ENCODE data around the gene GATD1. TPM values are rescaled to one million over a fixed set of nuclear protein-coding genes. Genes with fewer than 3 reads are reported as not detected.

The GATD1 gene
- polyA plus RNA-seq, 2 donors: 23.1 to 49.2 TPM

DNA sequence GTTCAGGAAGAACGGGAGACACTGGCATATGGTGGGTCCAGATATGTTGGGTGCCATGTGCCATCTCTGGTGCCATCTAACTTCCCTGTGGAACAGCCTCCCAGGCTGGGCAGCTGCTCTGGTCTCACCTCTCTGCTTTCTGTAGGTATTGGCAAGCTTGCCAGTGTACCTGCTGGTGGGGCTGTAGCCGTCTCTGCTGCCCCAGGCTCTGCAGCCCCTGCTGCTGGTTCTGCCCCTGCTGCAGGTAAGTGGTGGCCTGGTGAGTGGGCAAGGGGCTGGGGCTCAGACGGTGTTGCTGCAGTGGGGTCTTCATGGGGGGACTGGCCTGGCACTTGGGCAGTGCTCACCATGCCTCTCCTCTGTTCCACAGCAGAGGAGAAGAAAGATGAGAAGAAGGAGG, 35.1 kb upstream of the GATD1 start:
- no peaks in the 10 kb centered on the region for H3K27me3 ChIP-seq (ENCODE audit: control insufficient read depth in 1 of 2, insufficient read depth in 2 of 2, low read length in 2 of 2)

DNA sequence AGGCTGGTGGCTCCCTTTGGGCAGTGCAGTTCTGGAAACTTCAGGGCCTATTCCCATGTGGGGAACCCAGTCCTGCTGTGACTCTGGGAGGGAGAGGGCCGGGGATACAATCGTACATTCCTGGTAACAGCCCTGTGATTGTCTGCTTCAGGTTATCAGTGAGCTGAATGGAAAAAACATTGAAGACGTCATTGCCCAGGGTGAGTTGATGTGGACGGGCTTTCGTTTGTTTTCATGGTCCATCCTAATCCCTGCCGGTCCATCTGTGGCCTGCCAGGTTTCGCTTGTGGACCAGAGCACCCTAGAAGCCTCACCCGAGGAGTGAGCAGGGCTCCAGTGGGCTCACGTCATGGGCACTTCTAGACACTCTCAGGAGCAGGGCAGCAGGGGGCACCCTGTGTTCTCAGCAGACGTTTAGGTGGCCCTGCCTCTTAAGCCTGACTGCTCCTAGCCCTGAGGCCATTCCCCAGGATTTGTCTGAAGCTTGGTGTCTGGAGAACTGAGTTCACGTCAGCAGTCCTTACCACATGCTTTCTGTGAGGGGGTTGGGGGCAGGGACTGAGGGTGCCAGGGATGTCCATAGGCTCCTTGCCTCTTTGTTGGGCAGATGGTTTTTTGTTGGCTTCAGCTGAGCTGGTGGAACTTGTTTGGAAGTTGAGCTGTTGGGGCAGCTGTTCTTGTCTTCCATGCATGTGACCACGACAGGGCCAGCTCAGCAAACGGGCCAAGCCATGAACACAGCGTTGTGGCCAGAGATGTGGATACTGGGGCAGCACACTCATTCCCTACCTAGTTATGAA, 34.4 kb upstream of the GATD1 start:
- Histone ChIP-seq H3K4me3 (ENCODE audit: low read depth in 1 of 2, low read length in 2 of 2) (peak overlapping the region in 1 of 2 donors; percentile 97), H3K27me3 (ENCODE audit: control insufficient read depth in 1 of 2, insufficient read depth in 2 of 2, low read length in 2 of 2) (no peaks in the 10 kb centered on the region)
- WGBS, 2 donors: 64 to 66% methylated on average over 14 of the region's 14 CpGs

More for the DNA sequence above, 35.1 kb upstream of the GATD1 start:
- Histone ChIP-seq H3K4me3 (ENCODE audit: low read depth in 1 of 2, low read length in 2 of 2) (no peak overlapping the region), H3K9me3 (ENCODE audit: control insufficient read depth in 2 of 2, insufficient read depth in 1 of 2, low read depth in 1 of 2, low read length in 1 of 2) (no peaks in the 10 kb centered on the region), H3K36me3 (ENCODE audit: control insufficient read depth in 2 of 2, insufficient read depth in 2 of 2, low read length in 1 of 2) (peaks cover 9 to 25% of the 10 kb centered on the region in 2 donors), H3K27ac (ENCODE audit: low read depth in 2 of 2, low read length in 1 of 2) (peak overlapping the region in 1 of 2 donors; percentile 13), H3K4me1 (ENCODE audit: control insufficient read depth in 2 of 2, insufficient read depth in 2 of 2, low read length in 1 of 2) (peaks cover 0 to 8% of the 10 kb centered on the region in 2 donors)
- 83 to 88% methylated on average over 3 of the region's 3 CpGs for WGBS, 2 donors

DNA sequence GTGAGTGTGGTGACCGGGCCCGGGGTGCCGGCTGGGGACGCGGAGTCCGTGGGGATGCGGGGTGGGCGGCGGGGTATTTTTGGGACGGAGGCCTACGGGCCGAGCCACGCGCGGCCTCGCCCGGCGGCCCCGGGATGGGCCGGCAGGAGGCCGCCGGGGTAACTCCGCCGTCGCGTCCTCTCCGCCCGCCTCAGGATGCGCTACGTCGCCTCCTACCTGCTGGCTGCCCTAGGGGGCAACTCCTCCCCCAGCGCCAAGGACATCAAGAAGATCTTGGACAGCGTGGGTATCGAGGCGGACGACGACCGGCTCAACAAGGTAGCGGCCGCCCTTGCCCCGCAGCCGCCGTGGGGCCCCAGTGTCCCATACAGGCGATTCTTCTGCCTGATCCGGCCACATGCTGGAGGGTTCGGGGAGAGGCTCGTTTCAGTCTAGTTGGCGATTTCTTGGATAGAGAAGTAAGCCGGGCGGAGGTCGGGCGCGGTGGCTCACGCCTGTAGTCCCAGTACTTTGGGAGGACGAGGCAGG, 32.8 kb upstream of the GATD1 start:
- H3K4me1 ChIP-seq (ENCODE audit: control insufficient read depth in 2 of 2, insufficient read depth in 2 of 2, low read length in 1 of 2): peaks cover 0 to 11% of the 10 kb centered on the region in 2 donors
- peak overlapping the region; percentile 81 to 92 for H3K27ac ChIP-seq (ENCODE audit: low read depth in 2 of 2, low read length in 1 of 2)
- WGBS, 2 donors: 0 to 1% methylated on average over 36 to 55 of the region's 55 CpGs
- H3K36me3 ChIP-seq (ENCODE audit: control insufficient read depth in 2 of 2, insufficient read depth in 2 of 2, low read length in 1 of 2): peaks cover 9 to 25% of the 10 kb centered on the region in 2 donors
- no peaks in the 10 kb centered on the region for H3K9me3 ChIP-seq (ENCODE audit: control insufficient read depth in 2 of 2, insufficient read depth in 1 of 2, low read depth in 1 of 2, low read length in 1 of 2)
- H3K4me3 ChIP-seq (ENCODE audit: low read depth in 1 of 2, low read length in 2 of 2): peak overlapping the region; percentile 87 to 97
- H3K27me3 ChIP-seq (ENCODE audit: control insufficient read depth in 1 of 2, insufficient read depth in 2 of 2, low read length in 2 of 2): no peaks in the 10 kb centered on the region

More for the DNA sequence above, 34.4 kb upstream of the GATD1 start:
- H3K36me3 ChIP-seq (ENCODE audit: control insufficient read depth in 2 of 2, insufficient read depth in 2 of 2, low read length in 1 of 2): peaks cover 9 to 25% of the 10 kb centered on the region in 2 donors
- peak overlapping the region in 1 of 2 donors; percentile 13 for H3K27ac ChIP-seq (ENCODE audit: low read depth in 2 of 2, low read length in 1 of 2)
- peaks cover 0 to 8% of the 10 kb centered on the region in 2 donors for H3K4me1 ChIP-seq (ENCODE audit: control insufficient read depth in 2 of 2, insufficient read depth in 2 of 2, low read length in 1 of 2)
- no peaks in the 10 kb centered on the region for H3K9me3 ChIP-seq (ENCODE audit: control insufficient read depth in 2 of 2, insufficient read depth in 1 of 2, low read depth in 1 of 2, low read length in 1 of 2)

DNA sequence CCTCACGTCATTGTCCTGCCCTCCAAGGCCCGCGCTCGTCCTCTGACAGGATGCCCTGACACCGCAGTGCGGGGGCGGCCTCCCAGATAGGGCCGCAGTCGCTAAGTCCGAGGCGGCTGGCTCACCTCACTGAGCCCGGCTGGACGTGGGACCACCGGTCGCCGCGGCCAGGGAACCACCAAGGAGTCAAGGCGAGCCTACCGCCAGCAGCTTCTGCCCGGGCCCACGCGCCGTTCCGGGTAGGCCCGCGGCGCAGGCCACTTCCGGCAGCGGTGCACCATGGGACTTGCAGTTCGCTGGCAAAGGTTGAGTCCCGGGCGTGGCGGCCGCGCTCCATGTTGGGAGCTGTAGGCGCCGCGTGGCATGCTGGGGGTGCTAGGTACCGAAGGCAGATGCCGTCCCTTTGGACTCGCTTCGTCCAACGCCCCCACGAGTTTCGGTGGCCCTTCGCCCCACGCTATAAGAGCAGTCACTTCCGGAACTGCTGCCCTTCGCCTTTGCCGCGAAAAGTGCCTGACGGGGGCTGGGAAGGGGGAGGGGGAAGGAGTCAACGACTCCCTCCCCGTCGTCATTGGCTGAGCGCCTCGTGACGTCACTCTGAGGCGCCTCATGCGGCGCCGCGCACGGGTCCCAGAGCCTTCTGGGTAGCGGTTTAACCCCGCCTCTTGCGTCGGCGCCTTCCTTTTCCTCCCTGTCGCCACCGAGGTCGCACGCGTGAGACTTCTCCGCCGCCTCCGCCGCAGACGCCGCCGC, 32.2 kb upstream of the GATD1 start, which contains the start of gene RPLP2:
RPLP2 (plus strand) TSS at position 681 of the 753 bp plus-strand sequence. CDS start 268 bp downstream, outside the sequence.
- H3K9me3 ChIP-seq (ENCODE audit: control insufficient read depth in 2 of 2, insufficient read depth in 1 of 2, low read depth in 1 of 2, low read length in 1 of 2): no peaks in the 10 kb centered on the region
- peaks cover 9 to 25% of the 10 kb centered on the region in 2 donors for H3K36me3 ChIP-seq (ENCODE audit: control insufficient read depth in 2 of 2, insufficient read depth in 2 of 2, low read length in 1 of 2)
- H3K4me1 ChIP-seq (ENCODE audit: control insufficient read depth in 2 of 2, insufficient read depth in 2 of 2, low read length in 1 of 2): peaks cover 0 to 14% of the 10 kb centered on the region in 2 donors
- WGBS, 2 donors: 0 to 1% methylated on average over 68 to 81 of the region's 81 CpGs
- H3K27ac ChIP-seq (ENCODE audit: low read depth in 2 of 2, low read length in 1 of 2): peak within 1 kb of the TSS; percentile 98
- H3K4me3 ChIP-seq (ENCODE audit: low read depth in 1 of 2, low read length in 2 of 2): peak within 1 kb of the TSS; percentile 87 to 97
- no peaks in the 10 kb centered on the region for H3K27me3 ChIP-seq (ENCODE audit: control insufficient read depth in 1 of 2, insufficient read depth in 2 of 2, low read length in 2 of 2)

DNA sequence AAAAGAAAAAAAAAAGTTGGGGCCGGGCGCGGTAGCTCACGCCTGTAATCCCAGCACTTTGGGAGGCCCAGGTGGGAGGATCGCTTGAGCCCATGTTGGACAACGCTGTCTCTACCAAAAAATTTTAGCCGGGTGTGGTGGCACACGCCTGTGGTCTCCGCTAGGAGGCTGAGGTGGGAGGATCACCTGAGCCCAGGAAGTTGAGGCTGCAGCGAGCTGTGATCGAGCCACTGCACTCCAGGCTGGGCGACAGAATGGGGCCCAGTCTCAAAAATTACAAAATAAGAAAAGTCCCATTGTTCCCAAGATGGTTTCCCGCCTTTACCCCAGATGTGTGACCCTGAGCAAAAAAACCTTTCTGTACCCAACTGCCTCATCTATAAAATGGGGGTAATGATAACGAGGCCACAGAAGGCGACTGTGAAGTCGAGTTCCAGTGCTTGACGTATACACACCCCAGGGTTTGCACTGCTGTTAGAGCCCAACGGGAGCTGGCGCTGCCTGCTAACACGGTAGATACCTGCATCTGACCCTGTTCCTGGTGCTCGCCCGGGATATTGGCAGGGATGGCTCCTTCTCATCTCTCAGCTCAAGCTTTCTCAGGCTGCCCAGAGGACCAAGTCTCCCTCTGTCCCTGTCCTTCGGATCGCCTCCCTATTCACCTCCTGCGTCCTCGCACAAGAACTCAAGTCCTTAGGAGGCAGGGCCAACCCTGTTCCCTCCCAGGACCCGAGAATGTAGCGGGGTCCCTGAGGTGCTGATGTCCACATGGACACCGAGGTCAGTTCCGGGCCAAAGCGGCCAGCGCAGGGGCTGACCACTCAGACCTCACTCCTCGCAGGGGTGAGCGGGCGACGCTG, 31.4 kb upstream of the GATD1 start:
- Histone ChIP-seq H3K4me3 (ENCODE audit: low read depth in 1 of 2, low read length in 2 of 2) (peak overlapping the region; percentile 87 to 97), H3K27ac (ENCODE audit: low read depth in 2 of 2, low read length in 1 of 2) (peak overlapping the region; percentile 98), H3K36me3 (ENCODE audit: control insufficient read depth in 2 of 2, insufficient read depth in 2 of 2, low read length in 1 of 2) (peaks cover 6 to 23% of the 10 kb centered on the region in 2 donors), H3K9me3 (ENCODE audit: control insufficient read depth in 2 of 2, insufficient read depth in 1 of 2, low read depth in 1 of 2, low read length in 1 of 2) (no peaks in the 10 kb centered on the region), H3K27me3 (ENCODE audit: control insufficient read depth in 1 of 2, insufficient read depth in 2 of 2, low read length in 2 of 2) (no peaks in the 10 kb centered on the region), H3K4me1 (ENCODE audit: control insufficient read depth in 2 of 2, insufficient read depth in 2 of 2, low read length in 1 of 2) (peaks cover 5 to 22% of the 10 kb centered on the region in 2 donors)
- WGBS, 2 donors: 28 to 29% methylated on average over 36 of the region's 36 CpGs

DNA sequence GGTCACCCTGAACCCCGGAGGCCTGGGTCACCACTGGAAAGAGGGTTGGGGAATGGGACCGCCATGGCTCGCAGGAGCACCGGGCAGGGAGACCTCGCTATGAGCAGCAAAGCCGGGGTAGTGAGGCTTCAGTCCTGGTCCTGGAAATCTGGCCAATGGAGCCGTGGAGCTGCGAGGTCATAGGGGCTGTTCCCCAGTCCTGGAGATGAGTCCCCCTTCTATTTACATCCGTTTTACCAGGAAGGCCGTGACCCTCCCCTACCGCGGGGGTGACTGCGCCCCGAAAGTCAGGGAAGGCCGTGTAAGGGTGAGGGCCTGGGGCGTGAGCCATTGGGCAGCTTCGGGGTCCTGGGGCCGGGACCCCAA, 27.3 kb upstream of the GATD1 start:
- Histone ChIP-seq H3K27me3 (ENCODE audit: control insufficient read depth in 1 of 2, insufficient read depth in 2 of 2, low read length in 2 of 2) (no peaks in the 10 kb centered on the region), H3K4me1 (ENCODE audit: control insufficient read depth in 2 of 2, insufficient read depth in 2 of 2, low read length in 1 of 2) (peaks cover 5 to 14% of the 10 kb centered on the region in 2 donors)
- WGBS, 2 donors: 3 to 5% methylated on average over 18 of the region's 18 CpGs

DNA sequence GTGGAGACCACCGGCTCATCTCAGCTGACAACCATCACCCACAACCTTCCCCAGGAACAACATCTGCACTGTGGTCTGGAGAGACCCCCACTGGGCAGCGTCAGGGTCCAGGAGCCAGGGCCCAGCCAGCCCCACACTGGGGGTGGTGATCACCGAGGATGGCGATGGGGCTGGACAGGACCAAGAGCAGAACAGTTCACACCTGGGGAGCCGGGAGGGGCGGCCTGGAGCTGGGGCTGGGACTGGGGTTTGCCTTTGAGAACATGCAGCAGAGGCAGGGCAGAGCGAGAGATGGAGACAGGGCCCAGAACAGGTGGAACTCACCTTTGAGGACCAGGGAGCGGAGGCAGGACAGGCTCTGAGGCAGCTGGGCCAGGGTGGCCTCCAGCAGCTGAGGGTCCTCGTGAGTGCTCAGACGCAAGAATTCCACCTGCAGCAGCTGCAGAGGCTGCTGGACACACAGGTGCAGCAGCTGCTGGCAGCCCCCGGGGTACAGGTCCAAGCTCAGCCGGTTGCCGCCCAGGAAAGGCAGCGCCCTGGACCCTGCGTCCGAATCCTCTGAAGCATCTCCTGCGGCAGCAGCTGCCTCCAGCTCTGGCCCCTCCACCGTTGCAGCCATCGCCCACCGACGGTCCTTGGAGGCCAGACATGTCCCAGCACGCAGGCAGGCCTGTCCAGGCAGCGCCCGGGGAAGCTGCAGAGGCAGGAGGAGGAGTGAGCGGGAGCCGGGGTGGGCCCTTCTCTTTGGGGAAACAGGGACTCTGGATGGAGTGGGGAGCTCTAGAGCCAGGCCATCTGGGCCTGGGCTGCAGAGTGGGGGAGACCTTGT, 26.7 kb upstream of the GATD1 start:
- 44 to 45% methylated on average over 26 of the region's 26 CpGs for WGBS, 2 donors
- peak overlapping the region; percentile 54 to 72 for H3K4me3 ChIP-seq (ENCODE audit: low read depth in 1 of 2, low read length in 2 of 2)
- H3K27me3 ChIP-seq (ENCODE audit: control insufficient read depth in 1 of 2, insufficient read depth in 2 of 2, low read length in 2 of 2): no peaks in the 10 kb centered on the region
- H3K36me3 ChIP-seq (ENCODE audit: control insufficient read depth in 2 of 2, insufficient read depth in 2 of 2, low read length in 1 of 2): peaks cover 0 to 30% of the 10 kb centered on the region in 2 donors
- peaks cover 5 to 14% of the 10 kb centered on the region in 2 donors for H3K4me1 ChIP-seq (ENCODE audit: control insufficient read depth in 2 of 2, insufficient read depth in 2 of 2, low read length in 1 of 2)
- no peak overlapping the region for H3K27ac ChIP-seq (ENCODE audit: low read depth in 2 of 2, low read length in 1 of 2)
- no peaks in the 10 kb centered on the region for H3K9me3 ChIP-seq (ENCODE audit: control insufficient read depth in 2 of 2, insufficient read depth in 1 of 2, low read depth in 1 of 2, low read length in 1 of 2)

More for the DNA sequence above, 27.3 kb upstream of the GATD1 start:
- Histone ChIP-seq H3K27ac (ENCODE audit: low read depth in 2 of 2, low read length in 1 of 2) (peak overlapping the region; percentile 88 to 89), H3K4me3 (ENCODE audit: low read depth in 1 of 2, low read length in 2 of 2) (peak overlapping the region; percentile 54 to 72), H3K9me3 (ENCODE audit: control insufficient read depth in 2 of 2, insufficient read depth in 1 of 2, low read depth in 1 of 2, low read length in 1 of 2) (no peaks in the 10 kb centered on the region), H3K36me3 (ENCODE audit: control insufficient read depth in 2 of 2, insufficient read depth in 2 of 2, low read length in 1 of 2) (peaks cover 0 to 25% of the 10 kb centered on the region in 2 donors)

DNA sequence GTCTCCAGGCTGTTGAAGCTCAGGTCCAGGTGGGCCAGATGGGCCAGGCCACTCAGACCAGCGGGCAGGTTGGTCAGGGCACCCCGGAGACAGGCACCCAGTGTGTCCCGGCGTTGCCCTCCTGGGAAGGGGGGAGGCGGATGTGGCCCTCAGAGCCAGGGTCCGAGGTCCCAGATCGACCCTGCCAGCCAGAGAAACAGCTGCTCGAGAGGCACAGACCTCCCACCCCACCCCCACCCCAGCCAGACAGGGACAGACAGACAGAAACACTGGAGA, 26.1 kb upstream of the GATD1 start:
- Histone ChIP-seq H3K27ac (ENCODE audit: low read depth in 2 of 2, low read length in 1 of 2) (no peak overlapping the region), H3K36me3 (ENCODE audit: control insufficient read depth in 2 of 2, insufficient read depth in 2 of 2, low read length in 1 of 2) (peaks cover 0 to 30% of the 10 kb centered on the region in 2 donors), H3K4me3 (ENCODE audit: low read depth in 1 of 2, low read length in 2 of 2) (no peak overlapping the region), H3K4me1 (ENCODE audit: control insufficient read depth in 2 of 2, insufficient read depth in 2 of 2, low read length in 1 of 2) (peaks cover 5 to 15% of the 10 kb centered on the region in 2 donors), H3K27me3 (ENCODE audit: control insufficient read depth in 1 of 2, insufficient read depth in 2 of 2, low read length in 2 of 2) (no peaks in the 10 kb centered on the region), H3K9me3 (ENCODE audit: control insufficient read depth in 2 of 2, insufficient read depth in 1 of 2, low read depth in 1 of 2, low read length in 1 of 2) (no peaks in the 10 kb centered on the region)
- 77 to 90% methylated on average over 6 to 8 of the region's 8 CpGs for WGBS, 2 donors
